ENCODE results near the gene RGS17. TPM values are rescaled to one million over a fixed set of nuclear protein-coding genes. Genes with fewer than 3 reads are reported as not detected.

Gene RGS17, protein sequence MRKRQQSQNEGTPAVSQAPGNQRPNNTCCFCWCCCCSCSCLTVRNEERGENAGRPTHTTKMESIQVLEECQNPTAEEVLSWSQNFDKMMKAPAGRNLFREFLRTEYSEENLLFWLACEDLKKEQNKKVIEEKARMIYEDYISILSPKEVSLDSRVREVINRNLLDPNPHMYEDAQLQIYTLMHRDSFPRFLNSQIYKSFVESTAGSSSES
- 2.5 and 3.3 TPM in 2 replicates for total RNA-seq

DNA sequence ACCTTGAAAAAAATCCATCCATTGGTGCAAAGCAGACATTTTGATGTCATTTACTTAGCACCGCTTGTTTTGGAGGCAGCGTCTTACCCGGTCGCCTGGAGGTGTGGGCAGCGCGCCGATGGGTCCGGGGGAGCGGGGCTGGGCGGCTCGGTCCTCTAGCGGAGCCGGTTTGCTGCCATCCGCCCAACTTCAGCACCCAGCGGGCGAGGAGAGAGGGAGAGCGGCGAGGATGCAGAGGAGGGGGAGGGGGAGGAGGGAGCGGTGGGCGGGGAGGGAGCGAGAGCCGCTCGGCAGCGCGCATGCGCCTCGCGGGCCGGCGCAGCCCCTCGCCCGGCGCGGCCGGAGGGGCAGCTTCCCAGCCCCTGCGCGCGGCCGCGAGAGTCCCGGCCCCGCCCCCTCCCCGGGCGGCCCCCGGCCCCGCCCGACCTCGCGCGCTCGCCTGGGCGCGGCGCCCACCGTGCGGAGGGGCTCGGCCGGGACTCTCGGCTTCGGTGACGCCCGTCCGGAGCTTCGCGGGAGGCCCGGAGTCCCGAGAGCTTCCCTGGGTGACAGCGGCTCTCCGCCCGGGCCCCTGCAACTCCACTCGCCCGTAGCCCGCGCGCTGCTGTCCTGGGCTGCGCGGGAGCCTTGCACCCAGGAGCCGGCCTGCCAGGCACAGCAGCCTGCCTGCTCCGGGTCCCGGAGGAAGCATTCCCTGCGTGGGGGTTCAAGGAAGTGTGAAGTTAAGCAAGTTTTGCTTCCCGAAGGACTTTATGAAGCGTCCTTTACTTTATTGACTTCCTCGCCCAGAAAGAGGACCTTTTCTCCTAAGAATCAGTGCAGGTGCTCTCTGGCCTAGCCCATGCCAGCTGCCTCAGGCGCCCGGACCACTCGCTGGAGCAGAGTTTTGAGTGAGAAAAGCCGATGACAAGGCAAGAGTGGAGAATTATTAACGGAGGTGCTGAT lies at the start of gene RGS17:
TSS of gene RGS17 (minus strand) at position 246 of the 945 bp plus-strand sequence. CDS start 87,264 bp downstream, outside the sequence.

DNA sequence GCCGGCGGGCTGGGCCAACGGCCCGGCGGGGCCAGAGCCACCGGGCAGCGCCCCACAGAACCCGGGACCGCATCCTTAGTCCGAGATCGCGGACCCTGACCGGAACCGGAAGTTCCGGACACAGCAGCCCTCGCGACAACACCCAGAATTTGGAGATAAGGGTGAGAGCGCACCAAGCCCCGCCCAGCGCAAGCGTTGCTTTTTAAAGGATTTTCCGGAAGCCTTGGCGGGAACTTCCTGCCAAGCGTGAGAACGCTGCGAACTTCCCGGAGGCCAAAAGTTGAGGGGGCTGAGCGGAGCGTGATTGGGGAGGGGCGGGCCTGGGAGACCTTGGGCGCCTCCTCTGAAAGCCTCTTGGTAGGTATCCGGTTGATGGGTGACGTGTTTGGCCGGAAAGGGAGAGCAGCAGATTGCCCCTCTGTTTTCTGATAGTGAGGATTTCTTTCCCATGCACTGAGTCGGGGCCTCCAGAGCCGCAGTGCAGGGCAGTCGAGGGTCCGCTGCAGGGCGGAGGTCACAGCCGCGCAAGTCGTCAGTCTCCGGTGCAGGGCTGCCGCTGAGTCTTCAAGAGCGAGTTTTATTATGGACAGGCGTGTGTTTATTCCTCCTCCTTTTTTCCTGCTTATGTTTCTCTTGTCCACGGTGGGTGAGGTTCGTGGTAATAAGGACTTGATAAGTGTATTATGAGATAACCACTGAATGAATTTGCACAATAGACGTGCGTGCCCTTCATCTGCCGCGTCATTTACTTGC lies 128.3 kb downstream of the RGS17 start, which contains the start of gene MTRF1L:
TSS of gene MTRF1L (minus strand) at position 97 of the 753 bp plus-strand sequence. CDS start at position 73, 24 bp downstream.

DNA sequence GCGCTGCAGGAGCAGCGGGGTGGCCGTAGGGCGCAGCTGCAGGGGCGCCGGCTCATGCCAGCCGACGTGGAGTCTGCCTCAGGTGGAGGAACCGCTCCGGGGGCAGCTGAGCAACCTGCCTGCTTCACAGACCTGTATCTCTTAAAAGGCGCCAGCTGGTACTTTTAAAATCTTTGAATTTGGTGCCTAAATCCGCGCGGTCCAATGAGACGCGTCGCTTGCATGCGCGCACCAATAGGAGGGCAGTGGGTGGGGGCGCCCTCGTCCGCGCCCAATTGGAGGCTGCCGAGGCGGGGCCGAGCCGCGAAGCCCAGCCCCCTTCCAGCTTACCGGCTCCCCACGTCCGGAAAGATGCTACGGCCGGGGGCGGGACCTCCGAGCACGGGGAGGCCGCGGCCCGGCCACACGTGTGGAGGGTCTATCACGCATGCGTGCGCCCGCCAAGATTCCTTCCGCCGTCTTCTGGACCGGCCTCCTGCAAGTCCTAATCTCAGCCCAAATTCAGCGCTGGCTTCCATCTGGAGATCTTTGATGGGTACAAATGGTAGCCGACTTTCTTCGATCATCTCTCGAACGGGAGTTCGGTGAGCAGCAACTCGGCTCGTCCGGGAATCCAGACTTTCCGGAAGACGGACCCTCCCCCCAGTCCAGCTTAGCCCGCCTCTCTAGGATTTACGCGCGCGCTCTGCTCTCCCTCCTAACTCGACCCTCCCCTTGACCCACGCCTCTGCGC lies 148.0 kb downstream of the RGS17 start, which contains the start of gene FBXO5:
TSS of gene FBXO5 (minus strand) at position 138 of the 733 bp plus-strand sequence. CDS start at position 56, 82 bp downstream.

Other genes with a start within 250 kb of the RGS17 start
- gene FBXO5, start 148.2 kb downstream of the RGS17 start, total RNA-seq: 6.9 and 11.8 TPM in 2 replicates
- gene MTRF1L, start 128.6 kb downstream of the RGS17 start, total RNA-seq: 20.1 and 21.7 TPM in 2 replicates